LNCAP (cell line): ENCODE results near the gene PPP1R13B.

Source experiments
- TF ChIP-seq, protein P1 (sequence below): fragments of 450-650 bp; IDR thresholded peaks from 2 replicates; pipeline ENCODE4 v1.5.1; 2017; ENCODE audit warnings: mild to moderate bottlenecking

The PPP1R13B gene

DNA sequence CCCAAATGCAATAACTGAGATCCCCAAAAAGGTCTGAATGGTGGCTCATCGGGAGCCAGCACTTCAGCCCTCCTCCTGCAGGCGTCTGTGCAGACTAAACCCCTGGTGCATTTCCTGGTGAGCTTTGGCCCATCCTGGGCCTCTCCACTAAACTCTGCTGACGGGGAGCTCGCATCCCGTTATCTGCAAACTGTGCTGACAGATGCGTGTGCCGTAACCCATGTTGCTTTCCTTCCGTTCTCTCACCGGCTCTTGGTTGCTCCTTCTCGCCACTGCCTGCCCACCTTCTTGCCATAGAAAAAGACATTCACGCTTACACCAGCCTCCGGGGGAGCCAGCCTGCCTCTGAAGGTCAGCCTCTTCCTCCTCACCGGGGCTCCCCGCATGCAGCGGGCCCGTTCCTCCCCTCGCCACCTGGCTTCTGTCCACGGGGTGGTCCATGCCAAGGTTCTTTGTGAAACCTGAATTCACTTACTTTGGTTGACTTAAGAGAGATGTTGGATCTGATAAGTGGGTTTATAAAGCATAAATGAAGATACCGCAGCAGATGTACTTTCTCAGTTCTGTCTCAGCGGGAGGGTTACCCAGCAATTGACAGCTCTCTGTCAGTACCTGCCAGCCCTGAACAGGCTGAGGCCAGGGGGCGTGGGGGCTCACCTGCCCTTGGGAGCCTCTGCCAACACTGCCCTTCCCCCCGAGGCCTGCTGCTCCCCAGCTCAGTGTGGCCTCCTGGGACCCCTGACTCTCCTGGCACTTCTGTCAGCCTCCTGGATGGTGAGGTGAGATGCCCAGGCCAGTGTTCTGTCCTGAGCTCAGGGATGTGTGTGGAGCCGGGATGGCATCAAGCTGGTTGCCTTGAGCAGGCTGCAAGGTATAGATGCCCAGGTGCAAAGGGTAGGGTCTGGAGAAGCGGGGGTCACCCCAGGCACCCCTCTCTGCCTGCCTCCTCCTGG is 117.6 kb downstream of the PPP1R13B start:
- TF ChIP-seq, protein P1, sequence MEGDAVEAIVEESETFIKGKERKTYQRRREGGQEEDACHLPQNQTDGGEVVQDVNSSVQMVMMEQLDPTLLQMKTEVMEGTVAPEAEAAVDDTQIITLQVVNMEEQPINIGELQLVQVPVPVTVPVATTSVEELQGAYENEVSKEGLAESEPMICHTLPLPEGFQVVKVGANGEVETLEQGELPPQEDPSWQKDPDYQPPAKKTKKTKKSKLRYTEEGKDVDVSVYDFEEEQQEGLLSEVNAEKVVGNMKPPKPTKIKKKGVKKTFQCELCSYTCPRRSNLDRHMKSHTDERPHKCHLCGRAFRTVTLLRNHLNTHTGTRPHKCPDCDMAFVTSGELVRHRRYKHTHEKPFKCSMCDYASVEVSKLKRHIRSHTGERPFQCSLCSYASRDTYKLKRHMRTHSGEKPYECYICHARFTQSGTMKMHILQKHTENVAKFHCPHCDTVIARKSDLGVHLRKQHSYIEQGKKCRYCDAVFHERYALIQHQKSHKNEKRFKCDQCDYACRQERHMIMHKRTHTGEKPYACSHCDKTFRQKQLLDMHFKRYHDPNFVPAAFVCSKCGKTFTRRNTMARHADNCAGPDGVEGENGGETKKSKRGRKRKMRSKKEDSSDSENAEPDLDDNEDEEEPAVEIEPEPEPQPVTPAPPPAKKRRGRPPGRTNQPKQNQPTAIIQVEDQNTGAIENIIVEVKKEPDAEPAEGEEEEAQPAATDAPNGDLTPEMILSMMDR: no peak

DNA sequence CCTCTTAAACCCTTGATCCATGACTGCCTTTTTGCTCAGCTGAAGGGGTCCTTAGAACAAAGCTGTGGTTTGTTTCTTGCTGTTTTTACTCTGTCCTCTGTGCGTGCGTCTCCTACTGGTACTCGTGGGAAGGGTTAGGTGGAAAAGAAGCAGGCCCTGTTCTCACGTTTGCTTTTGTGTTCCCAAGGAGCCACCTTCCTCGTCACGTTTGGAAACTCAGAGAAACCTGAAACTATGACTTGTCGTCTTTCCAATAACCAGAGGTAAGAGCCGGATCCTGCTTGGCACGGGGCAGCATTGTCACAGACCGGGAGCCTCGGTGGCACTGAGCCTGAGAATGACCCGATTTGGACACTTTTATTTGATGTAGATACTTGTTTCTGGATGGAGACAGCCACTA is 118.7 kb downstream of the PPP1R13B start:
- TF ChIP-seq, protein P1: peak; percentile 49

DNA sequence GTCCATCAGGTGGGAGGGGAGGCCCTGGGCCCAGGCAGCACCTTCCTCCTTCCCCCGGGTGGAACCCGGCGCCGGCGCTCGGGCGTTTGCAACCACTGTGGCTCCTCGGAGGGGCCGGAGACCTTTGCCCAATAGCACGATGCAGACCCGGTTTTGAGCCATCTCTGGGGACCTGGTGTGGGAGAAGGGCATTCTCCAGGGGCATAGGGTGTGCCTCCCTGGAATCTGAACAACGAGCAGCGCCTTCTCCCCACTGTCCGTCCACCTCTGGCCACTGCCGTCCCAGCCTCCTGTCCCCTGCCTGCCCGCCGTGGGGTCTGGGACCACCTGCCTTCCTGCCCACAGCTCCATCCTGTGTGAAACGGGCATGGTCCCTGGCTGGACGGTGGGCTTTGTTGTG is 119.2 kb downstream of the PPP1R13B start:
- TF ChIP-seq, protein P1: no peak

DNA sequence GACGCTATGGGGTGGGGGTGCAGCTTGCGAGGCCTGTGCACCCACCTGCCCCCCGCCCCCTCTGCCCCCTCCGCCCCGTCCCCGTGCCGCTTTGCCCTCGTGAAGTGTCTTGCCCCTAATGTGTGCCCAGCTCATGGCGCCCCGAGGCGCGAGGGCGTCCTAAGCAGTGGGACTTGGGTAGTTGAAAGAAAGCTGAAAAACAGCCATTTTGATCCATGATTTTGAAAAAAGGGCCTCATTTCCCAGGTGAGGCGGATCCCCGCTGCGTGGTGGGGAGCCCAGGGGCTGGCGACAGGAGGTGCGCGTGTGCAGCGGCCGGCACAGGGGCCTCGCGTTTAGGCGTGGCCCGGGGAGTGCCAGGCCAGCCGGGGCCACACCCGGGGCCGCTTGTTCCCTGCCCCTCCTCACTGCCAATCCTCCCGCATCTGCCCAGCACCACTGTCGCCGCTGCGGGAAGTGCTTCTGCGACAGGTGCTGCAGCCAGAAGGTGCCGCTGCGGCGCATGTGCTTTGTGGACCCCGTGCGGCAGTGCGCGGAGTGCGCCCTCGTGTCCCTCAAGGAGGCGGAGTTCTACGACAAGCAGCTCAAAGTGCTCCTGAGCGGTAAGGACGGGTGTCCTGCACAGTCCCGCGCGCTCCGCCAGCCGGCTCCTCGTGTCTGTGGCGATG is 119.9 kb downstream of the PPP1R13B start:
- TF ChIP-seq, protein P1: peak; percentile 53

DNA sequence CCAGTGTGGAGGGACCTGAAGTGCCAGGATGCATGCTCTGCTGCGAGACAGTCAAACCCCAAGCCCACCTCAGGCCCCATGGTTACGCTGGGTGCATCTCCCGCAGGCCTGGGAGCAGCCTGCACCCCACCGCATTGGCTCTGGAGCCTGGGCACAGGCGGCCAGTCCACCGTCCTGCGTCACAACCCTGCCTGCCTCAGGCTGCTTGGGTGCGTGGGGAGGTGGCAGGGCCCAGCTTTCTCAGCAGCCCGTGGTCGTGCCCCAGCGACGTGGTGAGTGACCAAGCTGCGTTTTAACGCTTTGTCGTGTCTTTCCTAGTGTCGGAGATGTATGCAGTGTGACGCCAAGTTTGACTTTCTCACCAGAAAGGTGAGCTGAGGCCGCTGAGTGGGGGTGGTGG is 120.9 kb downstream of the PPP1R13B start:
- TF ChIP-seq, protein P1: no peak

DNA sequence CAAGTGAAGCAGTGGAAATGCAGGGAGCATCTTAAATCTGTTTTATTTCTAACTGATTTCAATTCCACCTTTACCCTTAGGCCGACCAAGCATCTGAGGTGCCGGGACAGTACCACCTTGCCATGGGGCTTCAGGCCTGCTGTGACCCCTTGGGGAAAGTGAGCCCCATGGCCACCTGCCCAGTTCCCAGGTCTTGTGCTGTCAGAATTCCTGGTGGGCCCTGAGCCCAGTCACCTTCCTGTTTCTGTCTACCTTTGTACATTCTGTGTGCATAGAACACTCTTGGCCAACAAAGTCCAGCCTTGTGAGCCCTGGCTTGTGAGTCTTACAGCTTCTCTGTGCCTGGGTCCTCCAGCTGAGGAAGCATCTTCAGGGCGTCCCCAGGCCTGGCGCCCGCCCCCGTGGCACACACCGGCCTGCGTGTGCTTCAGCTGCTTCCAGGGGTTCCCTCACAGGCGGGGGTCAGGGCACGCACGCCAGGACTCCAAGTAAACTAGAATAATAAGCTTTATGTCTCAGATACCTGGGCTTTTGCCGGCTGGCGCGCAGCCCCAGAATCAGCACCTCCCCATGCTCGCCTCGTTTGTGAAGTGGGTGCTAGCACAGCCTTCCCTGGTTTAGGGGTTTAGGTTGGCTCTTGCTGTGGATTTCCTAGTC is 121.5 kb downstream of the PPP1R13B start:
- TF ChIP-seq, protein P1: no peak

DNA sequence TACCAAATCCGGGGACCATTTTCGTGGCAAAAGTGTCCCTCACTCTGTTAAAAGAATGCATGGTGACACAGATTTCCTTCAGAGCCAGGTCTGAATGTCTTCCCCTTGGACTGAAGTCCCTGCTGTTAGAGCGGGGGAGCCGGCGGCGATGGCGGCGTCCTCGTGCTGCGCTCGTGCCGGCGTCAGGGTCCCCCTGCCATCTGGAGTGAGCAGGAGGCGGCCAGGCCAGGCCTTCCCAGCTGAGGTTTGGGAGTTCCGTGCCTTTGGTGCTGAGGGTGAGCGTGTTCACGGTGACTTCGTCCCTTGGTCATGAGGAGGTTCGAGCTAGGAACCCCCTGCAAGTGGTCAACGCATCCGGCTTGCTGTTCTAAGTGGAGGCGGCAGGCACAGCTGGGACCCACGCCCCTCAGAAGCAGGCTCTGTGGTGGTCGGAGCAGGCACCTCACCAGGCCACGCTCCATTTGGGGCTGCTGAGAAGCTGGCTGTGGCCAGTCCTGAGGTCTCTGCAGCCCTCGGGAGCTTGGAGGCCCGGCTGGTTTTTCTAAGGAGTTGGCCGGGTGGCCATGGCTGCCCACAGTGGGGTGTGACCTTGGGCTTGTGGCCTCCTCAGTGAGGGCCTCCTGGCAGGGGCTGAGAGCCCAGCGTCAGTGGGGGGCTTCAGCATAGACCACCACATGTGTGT is 122.2 kb downstream of the PPP1R13B start:
- TF ChIP-seq, protein P1: no peak
